Mucosa of descending colon (tissue), 3 donors: ENCODE measurements around the gene TNFRSF12A. TPM values are rescaled to one million over a fixed set of nuclear protein-coding genes. Genes with fewer than 3 reads are reported as not detected.

Experiments
- ATAC-seq: fragments of 200-7000 bp; cut with Tn5 transposase; one replicate; pipeline ENCODE4 v1.9.1; 2020; ENCODE audit warnings: mild to moderate bottlenecking, moderate library complexity
- DNase-seq, 3 donors: peaks; one replicate each; pipeline ENCODE4 v3.0.0-alpha.2; 2020
- H3K36me3 ChIP-seq: fragments of 200-600 bp; one replicate; pipeline ENCODE4 v1.8.0; 2021; ENCODE audit warnings: low read depth, mild to moderate bottlenecking
- H3K4me1 ChIP-seq: fragments of 200-600 bp; one replicate; pipeline ENCODE4 v1.8.0; 2021; ENCODE audit warnings: low read depth, mild to moderate bottlenecking
- H3K4me3 ChIP-seq: fragments of 200-600 bp; one replicate; pipeline ENCODE4 v1.8.0; 2021; ENCODE audit warnings: mild to moderate bottlenecking
- H3K9me3 ChIP-seq: fragments of 200-600 bp; one replicate; pipeline ENCODE4 v1.8.0; 2021; ENCODE audit warnings: mild to moderate bottlenecking
- intact Hi-C, 2 donors: fragments of 100-400 bp; cut with DNase I in 1 of 2; cut with micrococcal nuclease in 1 of 2; formaldehyde crosslinking; loops; one replicate each; pipeline versions ENCODE4 v1.11.0 to v1.11.1; 2022; cut with DNase I, micrococcal nuclease
- total RNA-seq, 3 donors: library from RNA; stranded (reverse); fragmentation: NEBNext Ultra II Directional in 2 of 3; extraction: Animal tissue kit (Norgen Biotek cat#: 25700) in 2 of 3; gene quantifications; one replicate each; pipeline versions ENCODE4 v1.2.1 to v1.2.4, GENCODE V29; 2021 to 2023
- TF ChIP-seq, protein P1 (sequence below): fragments of 200-600 bp; IDR thresholded peaks from one replicate; pipeline ENCODE4 v1.8.0; 2022; ENCODE audit warnings: antibody characterized with exemption, mild to moderate bottlenecking
- donor health status: DM: no; HTN: no; CAD: no; lungs with moderate emphysema.
- donor health status: DM: no; HTN: no; CAD: no.
- donor health status: DM: no; HTN: yes; CAD: no.

Gene TNFRSF12A
- total RNA-seq, 3 donors from 2014 or later = 5.4 to 8.6 (median 6.7) TPM

DNA sequence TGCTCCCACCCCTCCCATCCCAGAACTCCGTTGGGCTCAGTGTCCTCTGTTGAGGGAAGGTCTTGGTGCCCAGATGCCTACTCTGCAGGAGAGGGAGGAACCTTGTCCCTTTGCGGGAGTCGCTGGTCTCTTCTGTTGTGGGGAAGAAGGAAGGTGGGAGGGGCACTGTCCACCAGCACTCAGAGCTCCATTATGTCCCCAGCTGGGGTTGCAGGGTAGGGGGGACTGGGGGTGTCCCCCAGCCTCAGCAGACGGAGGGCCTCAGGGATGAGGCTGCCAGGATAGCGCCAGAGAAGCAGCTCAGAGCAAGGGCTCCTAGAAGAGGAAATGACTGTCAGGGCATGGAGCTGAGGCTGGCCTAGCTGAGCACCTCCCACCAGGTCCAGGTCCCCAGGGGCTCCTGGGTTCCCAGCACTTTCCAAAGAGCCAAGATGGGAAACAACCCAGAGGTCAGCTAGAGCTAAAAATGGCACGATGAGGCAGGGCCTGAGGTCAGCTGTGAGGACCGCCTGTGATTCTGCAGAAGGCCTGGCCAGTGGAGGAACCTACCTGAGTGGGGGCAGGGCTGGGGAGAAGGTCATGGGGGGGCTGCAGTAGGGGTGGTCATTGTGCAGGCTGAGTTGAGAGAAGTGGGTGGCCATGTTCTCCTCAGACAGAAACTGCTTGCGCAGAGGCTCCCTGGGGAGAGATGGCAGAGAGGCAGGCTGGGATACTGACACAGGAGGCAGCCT lies 2.7 kb downstream of the TNFRSF12A start:
- TF ChIP-seq, protein P1, sequence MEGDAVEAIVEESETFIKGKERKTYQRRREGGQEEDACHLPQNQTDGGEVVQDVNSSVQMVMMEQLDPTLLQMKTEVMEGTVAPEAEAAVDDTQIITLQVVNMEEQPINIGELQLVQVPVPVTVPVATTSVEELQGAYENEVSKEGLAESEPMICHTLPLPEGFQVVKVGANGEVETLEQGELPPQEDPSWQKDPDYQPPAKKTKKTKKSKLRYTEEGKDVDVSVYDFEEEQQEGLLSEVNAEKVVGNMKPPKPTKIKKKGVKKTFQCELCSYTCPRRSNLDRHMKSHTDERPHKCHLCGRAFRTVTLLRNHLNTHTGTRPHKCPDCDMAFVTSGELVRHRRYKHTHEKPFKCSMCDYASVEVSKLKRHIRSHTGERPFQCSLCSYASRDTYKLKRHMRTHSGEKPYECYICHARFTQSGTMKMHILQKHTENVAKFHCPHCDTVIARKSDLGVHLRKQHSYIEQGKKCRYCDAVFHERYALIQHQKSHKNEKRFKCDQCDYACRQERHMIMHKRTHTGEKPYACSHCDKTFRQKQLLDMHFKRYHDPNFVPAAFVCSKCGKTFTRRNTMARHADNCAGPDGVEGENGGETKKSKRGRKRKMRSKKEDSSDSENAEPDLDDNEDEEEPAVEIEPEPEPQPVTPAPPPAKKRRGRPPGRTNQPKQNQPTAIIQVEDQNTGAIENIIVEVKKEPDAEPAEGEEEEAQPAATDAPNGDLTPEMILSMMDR = no peak
- Histone ChIP-seq H3K9me3 (no peaks in the 10 kb centered on the region), H3K4me1 (peaks cover 52% of the 10 kb centered on the region), H3K36me3 (no peaks in the 10 kb centered on the region), H3K4me3 (no peak overlapping the region)
- DNase-seq = peak in 2 of 3 donors; percentile 21 to 69
- ATAC-seq = no peak
- intact Hi-C loops = no loop called here

DNA sequence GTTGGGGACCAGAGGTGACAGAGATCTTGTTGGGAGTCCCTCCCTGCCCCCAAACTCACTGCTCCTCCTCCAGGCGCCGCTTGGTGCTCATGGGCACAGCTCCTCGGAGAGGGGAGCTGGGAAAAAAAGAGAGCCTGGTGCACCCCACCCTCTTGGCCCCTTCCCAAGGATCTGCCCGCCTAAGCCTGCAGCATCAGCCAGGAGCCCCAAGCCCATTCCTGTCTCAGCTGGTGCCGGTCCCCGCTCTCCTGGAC lies 3.2 kb downstream of the TNFRSF12A start:
- intact Hi-C loops = no loop called here
- H3K4me1 ChIP-seq = peaks cover 55% of the 10 kb centered on the region

DNA sequence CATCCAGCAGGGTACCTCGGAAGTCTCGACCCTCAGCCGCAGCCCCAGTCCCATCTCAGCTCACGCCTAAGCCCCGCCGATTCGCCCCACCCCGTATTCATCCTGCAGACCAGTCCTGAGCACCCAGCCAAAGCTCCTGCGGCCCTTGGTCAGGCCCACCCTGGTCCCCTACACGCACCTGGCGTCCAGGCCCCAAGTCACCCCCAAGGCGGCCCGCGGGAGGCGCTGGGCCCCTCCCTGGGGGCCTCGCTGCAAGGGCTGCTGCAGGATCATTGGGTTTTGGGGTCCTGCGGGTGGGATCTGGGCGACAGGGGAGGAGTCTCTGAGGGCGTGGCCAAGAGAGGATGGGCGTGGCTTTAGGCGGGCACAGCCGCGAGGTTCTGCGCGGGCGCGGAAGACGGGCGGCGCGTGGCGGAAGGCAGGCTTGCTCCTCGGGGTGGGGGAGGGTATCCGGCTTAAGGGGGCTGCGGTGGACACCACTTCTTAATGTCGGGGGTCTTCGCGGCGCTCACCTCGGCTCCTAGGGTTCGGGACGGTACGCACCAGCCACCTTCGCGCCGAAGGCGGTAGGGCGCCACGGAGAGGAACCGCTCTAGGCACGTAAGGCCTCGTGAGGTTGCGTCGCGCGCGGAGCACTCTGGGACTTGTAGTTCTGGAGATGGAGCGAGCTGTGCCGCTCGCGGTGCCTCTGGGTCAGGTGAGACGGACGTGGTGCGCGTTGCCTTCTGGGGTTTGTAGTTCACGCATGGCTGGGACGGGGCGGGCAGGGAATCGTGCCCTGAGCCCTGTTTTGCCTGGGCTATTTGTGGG lies 3.7 kb downstream of the TNFRSF12A start, which contains the start of the genes HCFC1R1 and THOC6:
Gene HCFC1R1, minus strand, starts transcription at position 274 of the 810 bp plus-strand sequence. Its CDS starts 1 bp downstream, at position 273.
Gene THOC6, plus strand, starts transcription at position 367 of the 810 bp plus-strand sequence. Its CDS starts 292 bp downstream, at position 659.
- Histone ChIP-seq H3K4me1 (peaks cover 57% of the 10 kb centered on the region), H3K4me3 (peak within 1 kb of the TSS; percentile 6), H3K36me3 (no peaks in the 10 kb centered on the region), H3K9me3 (no peaks in the 10 kb centered on the region)
- intact Hi-C loops = no loop called here
- DNase-seq (peak; percentile 97 to 99 (median 99)), ATAC-seq (peak; percentile 75)
- TF ChIP-seq, protein P1 = no peak

More for the DNA sequence above, 3.2 kb downstream of the TNFRSF12A start:
- peak in 1 of 3 donors; percentile 58 for DNase-seq
- H3K36me3 ChIP-seq = no peaks in the 10 kb centered on the region
- H3K9me3 ChIP-seq = no peaks in the 10 kb centered on the region
- TF ChIP-seq, protein P1 = no peak
- ATAC-seq = no peak
- H3K4me3 ChIP-seq = peak overlapping the region; percentile 6

DNA sequence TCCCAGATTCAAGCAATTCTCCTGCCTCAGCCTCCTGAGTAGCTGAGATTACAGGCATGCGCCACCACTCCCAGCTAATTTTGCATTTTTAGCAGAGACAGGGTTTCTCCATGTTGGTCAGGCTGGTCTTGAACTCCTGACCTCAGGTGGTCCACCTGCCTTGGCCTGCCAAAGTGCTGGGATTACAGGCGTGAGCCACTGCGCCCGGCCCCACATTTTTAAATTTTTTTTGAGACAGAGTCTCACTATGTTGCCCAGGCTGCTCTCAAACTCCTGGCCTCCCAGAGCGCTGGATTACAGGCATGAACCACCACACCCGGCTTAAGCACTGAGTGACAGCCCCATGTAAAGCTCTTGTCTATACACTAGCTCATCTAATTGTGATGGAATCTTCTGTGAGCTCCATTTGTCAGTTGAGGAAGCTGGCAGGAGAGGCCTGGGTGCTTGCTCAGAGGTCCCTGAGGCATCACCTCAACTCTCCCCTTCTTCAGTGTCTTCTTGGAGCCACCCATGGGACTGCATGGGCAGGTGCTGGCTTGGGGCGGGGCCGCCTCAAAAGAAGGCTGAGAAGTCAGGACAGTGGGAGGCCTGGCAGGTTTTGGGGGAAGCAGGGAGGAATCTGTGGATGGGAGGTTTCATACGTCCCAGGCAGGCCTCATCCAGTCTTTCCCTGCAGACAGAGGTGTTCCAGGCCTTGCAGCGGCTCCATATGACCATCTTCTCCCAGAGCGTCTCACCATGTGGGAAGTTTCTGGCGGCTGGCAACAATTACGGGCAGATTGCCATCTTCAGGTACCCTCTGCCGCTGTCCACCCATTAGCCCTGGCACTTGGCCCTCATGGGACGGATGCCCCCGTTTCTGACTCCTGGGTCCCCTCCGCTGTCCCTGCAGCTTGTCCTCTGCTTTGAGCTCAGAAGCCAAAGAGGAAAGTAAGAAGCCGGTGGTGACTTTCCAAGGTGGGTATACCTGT lies 5.1 kb downstream of the TNFRSF12A start:
- Histone ChIP-seq H3K4me3 (no peak overlapping the region), H3K9me3 (no peaks in the 10 kb centered on the region), H3K4me1 (peaks cover 51% of the 10 kb centered on the region), H3K36me3 (no peaks in the 10 kb centered on the region)
- intact Hi-C loops = no loop called here
- TF ChIP-seq, protein P1 = no peak
- ATAC-seq = no peak
- peak; percentile 28 to 51 (median 48) for DNase-seq

DNA sequence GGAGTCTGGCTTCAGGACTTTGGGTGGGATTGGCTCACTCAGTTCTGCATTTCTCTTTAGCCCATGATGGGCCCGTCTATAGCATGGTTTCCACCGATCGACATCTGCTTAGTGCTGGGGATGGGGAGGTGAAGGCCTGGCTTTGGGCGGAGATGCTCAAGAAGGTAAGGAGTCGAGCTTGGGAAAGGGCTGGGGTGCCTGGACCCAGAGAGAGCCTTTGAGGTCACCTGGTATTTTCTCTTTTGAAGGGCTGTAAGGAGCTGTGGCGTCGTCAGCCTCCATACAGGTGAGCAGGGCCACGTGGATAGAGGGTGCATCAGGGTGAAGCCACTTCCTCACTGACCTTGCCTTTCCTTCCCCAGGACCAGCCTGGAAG lies 5.8 kb downstream of the TNFRSF12A start:
- H3K36me3 ChIP-seq = no peaks in the 10 kb centered on the region
- no peak for ATAC-seq
- peaks cover 49% of the 10 kb centered on the region for H3K4me1 ChIP-seq

More for the DNA sequence above, 5.8 kb downstream of the TNFRSF12A start:
- Histone ChIP-seq H3K4me3 (no peak overlapping the region), H3K9me3 (no peaks in the 10 kb centered on the region)
- intact Hi-C loops = no loop called here
- TF ChIP-seq, protein P1 = no peak
- DNase-seq = peak; percentile 5 to 42 (median 27)
